GM18951 (cell line): ENCODE data around the gene PCDHGC5.

ENCODE experiments used
- POLR2A ChIP-seq: IDR thresholded peaks from 4 replicates; pipeline ENCODE4 v1.6.1; 2011; ENCODE audit warnings: mild to moderate bottlenecking; ENCODE audit not compliant: insufficient read length, insufficient read depth; ENCODE audit errors: extremely low read depth
- in situ Hi-C: fragments of 300-500 bp; cut with MboI; formaldehyde crosslinking; loops from one replicate; pipeline ENCODE4 v1.12.0; 2022; ENCODE audit warnings: low sequenced_read_pairs, mixed read lengths, inconsistent platforms; ENCODE audit not compliant: unreplicated experiment

PCDHGC5 gene

GRCh38 chr5:141484310-141484640 is 4.6 kb upstream of the PCDHGC5 start:
- TF ChIP-seq POLR2A, result no peak
- in situ Hi-C loops, result no loop called here

GRCh38 chr5:141484641-141485311 is 4.1 kb upstream of the PCDHGC5 start, which contains the start of gene PCDHGC4:
Gene PCDHGC4 (plus strand): TSS chr5:141485030. CDS start chr5:141485174, 144 bp downstream.
- in situ Hi-C loops, result no loop called here
- no peak for TF ChIP-seq POLR2A

- in situ Hi-C loops, result no loop called here
- TF ChIP-seq POLR2A, result no peak
These were observed 3.4 kb upstream of the PCDHGC5 start for GRCh38 chr5:141485321-141486055.

GRCh38 chr5:141486091-141486490 is 2.8 kb upstream of the PCDHGC5 start:
- no peak for TF ChIP-seq POLR2A
- in situ Hi-C loops, result no loop called here

GRCh38 chr5:141487131-141487530 is 1.8 kb upstream of the PCDHGC5 start:
- TF ChIP-seq POLR2A, result no peak
- in situ Hi-C loops, result no loop called here

GRCh38 chr5:141489841-141490240 is 960 bp downstream of the PCDHGC5 start:
- no peak for TF ChIP-seq POLR2A
- in situ Hi-C loops, result no loop called here

- TF ChIP-seq POLR2A, result no peak
- in situ Hi-C loops, result no loop called here
These were observed 1.4 kb downstream of the PCDHGC5 start for GRCh38 chr5:141490271-141490670.

- in situ Hi-C loops, result no loop called here
- no peak for TF ChIP-seq POLR2A
These were observed 1.9 kb downstream of the PCDHGC5 start for GRCh38 chr5:141490771-141491170.

GRCh38 chr5:141491323-141492167 is 2.7 kb downstream of the PCDHGC5 start:
- in situ Hi-C loops, result no loop called here
- no peak for TF ChIP-seq POLR2A

- TF ChIP-seq POLR2A, result no peak
- in situ Hi-C loops, result no loop called here
These were observed 3.4 kb downstream of the PCDHGC5 start for GRCh38 chr5:141492168-141492885.

GRCh38 chr5:141493500-141494422 is 4.9 kb downstream of the PCDHGC5 start:
- no peak for TF ChIP-seq POLR2A
- in situ Hi-C loops, result no loop called here
